ENCODE data around the gene ETFA.

The ETFA gene

DNA sequence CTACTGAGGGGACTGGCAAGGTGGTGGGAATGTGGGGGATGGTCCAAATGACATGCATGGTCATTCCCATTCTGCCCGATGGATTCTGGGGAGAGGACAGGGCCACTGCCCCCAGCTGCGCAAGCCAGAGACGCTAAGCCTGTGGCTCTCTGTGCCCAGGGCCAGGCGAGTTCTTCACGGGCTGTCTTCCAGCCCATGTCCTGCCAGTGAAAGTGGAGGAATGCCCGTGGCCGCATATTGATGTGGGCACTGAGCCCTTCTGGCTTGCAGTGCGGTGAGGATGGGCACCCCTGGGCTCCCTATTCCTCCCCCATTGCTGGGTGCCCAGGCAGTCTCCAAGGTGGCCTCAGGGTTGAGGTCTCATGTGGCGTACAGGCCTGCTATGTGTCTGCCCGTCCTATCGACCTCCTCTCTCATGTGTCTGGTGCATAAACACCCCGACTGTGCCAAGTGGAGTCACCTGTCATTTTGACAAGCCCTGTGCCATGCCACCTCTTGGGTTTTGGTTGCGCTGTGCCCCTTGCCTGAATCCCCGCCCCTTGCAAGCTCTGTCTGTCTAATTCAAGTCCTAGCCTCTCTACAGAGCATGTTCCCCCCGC lies 134.7 kb downstream of the ETFA start:
- no peak for DNase-seq (ENCODE audit: low read depth in 1 of 2, low spot score in 1 of 2)

GRCh38 chr15:76176059-76176458 lies 135.2 kb downstream of the ETFA start:
- DNase-seq (ENCODE audit: low read depth in 1 of 2, low spot score in 1 of 2): no peak

DNA sequence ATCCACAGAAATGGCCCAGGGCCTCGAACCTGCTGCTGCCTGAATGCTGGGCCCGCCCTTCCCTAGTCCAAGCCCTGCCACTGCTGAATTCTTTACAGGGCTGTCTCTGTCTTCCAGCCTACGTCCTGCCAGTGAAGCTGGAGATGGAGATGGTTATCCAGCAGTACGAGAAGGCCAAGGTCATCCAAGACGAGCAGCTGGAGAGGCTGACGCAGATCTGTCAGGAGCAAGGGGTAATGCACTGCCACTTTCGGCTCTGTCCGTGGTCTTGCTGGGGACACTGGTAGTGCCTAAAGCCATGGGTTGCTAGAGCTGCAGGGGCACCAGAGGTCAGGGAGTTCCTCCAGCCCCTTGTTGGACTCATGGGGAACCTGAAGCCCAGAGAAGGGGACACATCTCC lies 135.8 kb downstream of the ETFA start:
- no peak for DNase-seq (ENCODE audit: low read depth in 1 of 2, low spot score in 1 of 2)

- DNase-seq (ENCODE audit: low read depth in 1 of 2, low spot score in 1 of 2): no peak
Measured at GRCh38 chr15:76174654-76175053, 136.6 kb downstream of the ETFA start.

DNA sequence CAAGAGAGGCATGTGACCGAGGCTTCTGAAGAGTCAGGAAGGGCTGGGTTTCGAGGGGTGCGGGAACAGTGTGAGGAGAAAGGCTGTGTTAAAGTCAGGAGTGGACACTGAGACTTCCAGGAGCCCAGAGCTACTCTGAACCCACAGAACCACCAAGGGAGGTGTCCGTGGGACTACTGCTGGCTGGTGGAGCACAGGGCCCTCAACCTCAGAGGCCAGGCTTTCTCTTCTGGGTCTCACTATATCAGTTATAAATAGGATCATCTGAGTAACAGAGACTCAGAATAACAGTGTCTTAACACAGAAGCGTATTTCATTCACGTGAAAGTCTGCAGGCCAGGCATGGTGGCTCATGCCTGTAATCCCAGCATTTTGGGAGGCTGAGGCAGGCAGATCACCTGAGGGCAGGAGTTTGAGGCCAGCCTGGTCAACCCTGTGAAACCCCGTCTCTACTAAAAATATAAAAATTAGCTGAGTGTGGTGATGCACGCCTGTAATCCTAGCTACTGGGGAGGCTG lies 137.9 kb downstream of the ETFA start:
- no peak for DNase-seq (ENCODE audit: low read depth in 1 of 2, low spot score in 1 of 2)

DNA sequence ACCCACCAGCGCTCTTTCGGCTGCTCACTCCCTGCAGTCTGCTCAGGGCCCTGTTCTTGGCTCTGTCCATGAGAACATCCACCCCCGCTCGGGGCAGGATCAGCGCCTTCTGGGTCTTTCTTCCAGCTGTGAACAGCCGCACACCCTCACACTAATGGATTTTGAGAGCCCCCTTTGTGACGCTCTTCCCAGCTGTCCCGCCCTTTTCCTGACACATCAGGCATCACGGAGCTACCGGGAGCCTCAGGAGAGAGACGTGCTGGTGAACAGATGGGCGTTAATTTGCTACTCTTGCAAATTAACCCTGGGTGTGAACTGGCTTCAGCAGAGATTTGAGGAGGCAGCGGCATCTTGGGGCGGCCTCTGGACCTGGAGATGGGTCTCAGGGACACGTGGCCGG lies 138.5 kb downstream of the ETFA start:
- no peak for DNase-seq (ENCODE audit: low read depth in 1 of 2, low spot score in 1 of 2)

- no peak for DNase-seq (ENCODE audit: low read depth in 1 of 2, low spot score in 1 of 2)
Measured at GRCh38 chr15:76169911-76170800, 141.1 kb downstream of the ETFA start.

DNA sequence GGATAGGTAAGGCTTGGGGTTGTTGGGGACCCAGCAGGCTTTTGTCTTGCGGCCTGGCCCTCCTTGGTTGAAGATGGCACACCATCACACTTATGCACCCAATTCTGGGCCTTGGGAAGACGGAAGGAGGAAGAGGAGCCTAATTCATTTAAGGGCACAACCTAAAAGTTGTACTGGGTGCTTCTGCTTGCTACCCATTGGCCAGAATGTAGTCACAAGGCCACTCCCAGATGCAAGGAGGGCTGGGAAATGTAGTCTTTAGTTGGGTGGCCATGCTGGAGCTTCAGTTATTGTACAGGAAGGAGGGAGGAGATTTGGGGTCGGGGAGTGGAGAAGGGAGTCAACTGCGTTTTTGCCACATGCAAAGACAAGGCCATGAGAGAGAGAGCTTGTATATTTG lies 142.3 kb downstream of the ETFA start:
- no peak for DNase-seq (ENCODE audit: low read depth in 1 of 2, low spot score in 1 of 2)

DNA sequence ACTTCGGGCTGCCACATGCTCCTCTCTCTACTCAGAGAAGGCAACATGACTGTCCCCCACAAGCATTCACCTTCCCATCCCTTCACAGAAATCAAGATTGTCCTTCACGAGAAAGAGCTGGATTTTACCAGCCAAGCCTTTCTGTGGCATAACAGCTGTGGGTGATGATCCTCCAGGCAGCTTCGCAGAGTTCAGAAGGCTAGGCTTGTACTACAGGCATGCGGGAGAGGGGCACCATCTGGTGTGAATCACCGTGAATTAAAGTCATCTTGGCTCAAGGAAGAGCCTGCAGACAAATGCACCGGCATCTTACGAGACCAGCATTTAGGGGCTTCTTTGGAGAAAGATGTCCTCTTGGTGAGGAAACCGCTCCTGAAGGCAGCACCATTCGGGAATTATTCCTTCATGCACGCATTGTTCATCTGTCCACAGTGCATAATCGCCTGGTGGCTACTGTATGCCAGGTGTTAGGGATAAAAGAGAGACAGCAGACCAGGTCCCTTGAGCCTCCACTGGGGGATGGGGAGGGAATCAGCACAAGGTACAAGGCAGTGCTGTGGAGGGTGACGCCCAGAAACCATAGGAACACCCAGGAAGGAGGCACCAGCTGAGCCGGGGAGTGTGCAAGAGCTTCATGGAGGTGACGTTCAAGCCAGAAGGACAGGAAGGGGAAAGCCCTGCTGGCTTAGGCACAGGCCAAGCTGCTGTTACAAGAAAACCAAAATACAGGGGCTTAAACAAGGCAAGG lies 142.9 kb downstream of the ETFA start:
- no peak for DNase-seq (ENCODE audit: low read depth in 1 of 2, low spot score in 1 of 2)

DNA sequence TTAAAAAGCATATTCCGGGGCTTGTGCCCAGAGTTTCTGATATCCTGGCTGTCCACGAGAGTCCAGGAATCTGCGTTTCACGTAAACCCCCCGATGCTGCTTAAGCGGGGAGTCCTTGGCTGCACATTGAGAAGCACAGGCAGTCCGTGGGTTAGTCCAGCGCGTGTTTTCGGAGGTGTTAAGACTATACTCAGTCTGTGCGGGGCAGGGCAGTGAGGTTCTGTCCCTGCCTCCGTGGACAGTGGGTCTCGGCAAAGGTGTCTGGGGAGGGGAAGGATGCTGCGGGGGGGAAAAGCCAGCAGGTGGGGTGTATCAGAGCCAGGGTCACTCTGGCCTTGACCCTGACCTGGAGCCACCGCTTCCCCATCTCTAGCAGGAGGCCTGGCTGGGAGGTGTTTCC lies 145.3 kb downstream of the ETFA start:
- no peak for DNase-seq (ENCODE audit: low read depth in 1 of 2, low spot score in 1 of 2)
